ENCODE results near the gene PALB2. TPM values are rescaled to one million over a fixed set of nuclear protein-coding genes. Genes with fewer than 3 reads are reported as not detected.

Gene PALB2
- 8.5 and 13.4 TPM in 2 replicates for total RNA-seq

DNA sequence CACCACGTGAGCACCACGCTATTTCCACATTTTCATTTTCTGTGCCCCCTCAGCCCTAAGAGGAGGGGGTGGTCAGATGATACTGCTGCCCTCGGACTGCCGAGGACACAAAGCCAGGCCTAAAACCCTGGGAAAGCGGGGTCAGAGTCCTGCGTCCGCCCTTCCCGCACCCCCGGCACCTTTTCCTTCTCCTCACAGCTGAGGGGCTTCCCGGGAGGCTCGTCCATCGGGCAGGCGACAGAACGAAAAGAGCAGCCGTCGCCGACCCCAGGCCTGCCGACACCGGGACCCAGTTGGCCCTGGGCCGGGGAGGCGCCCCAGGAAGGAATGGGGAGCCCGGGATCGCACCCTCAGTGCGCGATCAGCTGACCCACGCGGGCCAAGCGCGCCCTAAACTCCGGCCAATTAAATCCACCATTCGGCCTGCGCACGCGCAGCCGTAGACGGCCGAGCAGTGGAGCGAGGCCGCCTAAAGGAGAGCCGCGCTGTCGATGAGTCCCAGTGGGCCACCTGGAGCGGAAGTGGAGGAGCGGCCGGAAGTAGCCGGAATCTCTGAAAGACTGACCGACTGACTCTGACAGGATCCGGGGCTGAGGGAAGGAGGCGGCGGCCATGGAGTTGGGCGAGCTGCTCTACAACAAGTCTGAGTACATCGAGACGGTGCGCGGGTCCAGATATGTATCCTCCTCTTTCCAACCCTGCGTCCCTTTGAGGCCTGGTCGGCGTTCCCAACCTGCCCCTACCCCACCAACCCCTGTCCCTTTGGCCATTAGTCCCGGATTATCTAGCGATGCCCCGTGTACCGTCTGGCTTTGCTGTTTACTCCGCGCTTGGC, at the start of gene PALB2, which contains the start of gene DCTN5:
Gene PALB2 (minus strand): TSS at position 380 of the 835 bp plus-strand sequence. CDS start 153 bp downstream, at position 227.
Gene DCTN5 (plus strand): TSS at position 536 of the 835 bp plus-strand sequence. CDS start 77 bp downstream, at position 613.
- peak; percentile 51 for DNase-seq (ENCODE audit: low read depth)
- H3K4me3 ChIP-seq (ENCODE audit: low read depth, low read length) = peak within 1 kb of the TSS; percentile 100
- TF ChIP-seq, protein P1, sequence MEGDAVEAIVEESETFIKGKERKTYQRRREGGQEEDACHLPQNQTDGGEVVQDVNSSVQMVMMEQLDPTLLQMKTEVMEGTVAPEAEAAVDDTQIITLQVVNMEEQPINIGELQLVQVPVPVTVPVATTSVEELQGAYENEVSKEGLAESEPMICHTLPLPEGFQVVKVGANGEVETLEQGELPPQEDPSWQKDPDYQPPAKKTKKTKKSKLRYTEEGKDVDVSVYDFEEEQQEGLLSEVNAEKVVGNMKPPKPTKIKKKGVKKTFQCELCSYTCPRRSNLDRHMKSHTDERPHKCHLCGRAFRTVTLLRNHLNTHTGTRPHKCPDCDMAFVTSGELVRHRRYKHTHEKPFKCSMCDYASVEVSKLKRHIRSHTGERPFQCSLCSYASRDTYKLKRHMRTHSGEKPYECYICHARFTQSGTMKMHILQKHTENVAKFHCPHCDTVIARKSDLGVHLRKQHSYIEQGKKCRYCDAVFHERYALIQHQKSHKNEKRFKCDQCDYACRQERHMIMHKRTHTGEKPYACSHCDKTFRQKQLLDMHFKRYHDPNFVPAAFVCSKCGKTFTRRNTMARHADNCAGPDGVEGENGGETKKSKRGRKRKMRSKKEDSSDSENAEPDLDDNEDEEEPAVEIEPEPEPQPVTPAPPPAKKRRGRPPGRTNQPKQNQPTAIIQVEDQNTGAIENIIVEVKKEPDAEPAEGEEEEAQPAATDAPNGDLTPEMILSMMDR (conservative IDR thresholded peaks at IDR 0.05; ENCODE audit: low read depth, low read length) = no peak

DNA sequence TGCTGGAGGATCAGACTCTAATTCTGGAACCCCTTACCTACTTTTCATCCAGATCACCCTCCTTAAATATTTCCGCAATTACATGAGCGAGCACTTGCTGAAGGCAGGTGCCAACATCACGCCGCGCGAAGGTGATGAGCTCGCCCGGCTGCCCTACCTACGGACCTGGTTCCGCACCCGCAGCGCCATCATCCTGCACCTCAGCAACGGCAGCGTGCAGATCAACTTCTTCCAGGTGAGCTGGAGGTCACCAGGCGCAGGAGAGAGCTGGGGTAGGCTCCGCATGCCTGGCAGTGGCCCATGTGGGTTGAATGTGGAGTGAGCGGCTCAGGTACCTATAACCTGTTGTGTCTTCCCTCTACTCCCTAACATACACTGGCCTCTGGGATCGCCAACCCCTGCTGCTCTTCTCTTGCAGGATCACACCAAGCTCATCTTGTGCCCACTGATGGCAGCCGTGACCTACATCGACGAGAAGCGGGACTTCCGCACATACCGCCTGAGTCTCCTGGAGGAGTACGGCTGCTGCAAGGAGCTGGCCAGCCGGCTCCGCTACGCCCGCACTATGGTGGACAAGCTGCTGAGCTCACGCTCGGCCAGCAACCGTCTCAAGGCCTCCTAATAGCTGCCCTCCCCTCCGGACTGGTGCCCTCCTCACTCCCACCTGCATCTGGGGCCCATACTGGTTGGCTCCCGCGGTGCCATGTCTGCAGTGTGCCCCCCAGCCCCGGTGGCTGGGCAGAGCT, 48.5 kb upstream of the PALB2 start:
- DNase-seq (ENCODE audit: low read depth) = no peak
- H3K4me3 ChIP-seq (ENCODE audit: low read depth, low read length) = no peak overlapping the region
- TF ChIP-seq, protein P1 (conservative IDR thresholded peaks at IDR 0.05; ENCODE audit: low read depth, low read length) = no peak

DNA sequence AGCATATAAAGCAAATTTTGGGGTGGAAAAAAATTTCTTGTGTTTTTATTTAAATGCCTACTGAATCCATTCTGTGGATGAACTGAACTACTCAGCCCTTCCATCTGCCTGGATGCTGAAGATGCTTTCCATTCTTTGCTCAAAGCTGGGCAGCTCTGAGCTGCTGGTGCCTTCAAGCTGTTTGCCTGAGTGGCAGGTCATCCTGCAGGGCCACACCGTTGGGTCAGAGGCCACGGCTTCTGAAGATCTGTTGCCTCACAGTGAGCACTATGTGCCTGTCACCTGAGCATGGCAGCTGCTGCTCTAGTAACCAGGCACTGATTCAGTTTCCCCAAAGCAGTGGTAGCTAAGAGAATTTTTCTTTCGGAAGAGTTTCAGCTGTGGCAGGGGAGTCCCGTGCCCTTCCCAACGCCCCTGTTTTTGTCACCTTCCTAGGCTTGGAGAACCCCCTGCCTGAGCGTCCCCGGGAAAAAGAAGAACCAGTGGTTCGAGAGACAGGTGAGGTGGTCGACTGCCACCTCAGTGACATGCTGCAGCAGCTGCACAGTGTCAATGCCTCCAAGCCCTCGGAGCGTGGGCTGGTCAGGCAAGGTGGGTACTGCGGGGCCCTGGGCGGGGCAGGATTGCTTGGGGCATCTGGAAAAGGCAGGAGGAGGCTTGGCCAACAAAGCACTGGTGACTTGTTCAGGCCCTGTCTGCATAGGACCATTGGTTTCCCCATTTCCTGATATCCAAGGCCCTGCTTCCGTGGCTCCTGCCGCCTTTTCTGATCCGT, 46.1 kb upstream of the PALB2 start:
- no peak overlapping the region for H3K4me3 ChIP-seq (ENCODE audit: low read depth, low read length)
- TF ChIP-seq, protein P1 (conservative IDR thresholded peaks at IDR 0.05; ENCODE audit: low read depth, low read length) = no peak
- DNase-seq (ENCODE audit: low read depth) = no peak

- TF ChIP-seq, protein P1 (conservative IDR thresholded peaks at IDR 0.05; ENCODE audit: low read depth, low read length) = no peak
- no peak for DNase-seq (ENCODE audit: low read depth)
- H3K4me3 ChIP-seq (ENCODE audit: low read depth, low read length) = no peak overlapping the region
Observed at GRCh38 chr16:23683487-23683886, 42.4 kb upstream of the PALB2 start.

GRCh38 chr16:23682181-23682580, 41.1 kb upstream of the PALB2 start:
- no peak for DNase-seq (ENCODE audit: low read depth)
- H3K4me3 ChIP-seq (ENCODE audit: low read depth, low read length) = no peak overlapping the region
- TF ChIP-seq, protein P1 (conservative IDR thresholded peaks at IDR 0.05; ENCODE audit: low read depth, low read length) = no peak

- TF ChIP-seq, protein P1 (conservative IDR thresholded peaks at IDR 0.05; ENCODE audit: low read depth, low read length) = no peak
- DNase-seq (ENCODE audit: low read depth) = no peak
- peak overlapping the region; percentile 71 for H3K4me3 ChIP-seq (ENCODE audit: low read depth, low read length)
Observed at GRCh38 chr16:23679986-23680336, 38.9 kb upstream of the PALB2 start.
